ENCODE measurements around the gene ABHD14A. TPM values are rescaled to one million over a fixed set of nuclear protein-coding genes. Genes with fewer than 3 reads are reported as not detected.

Gene ABHD14A
- total and polyA plus RNA-seq, 2 donors (not counting 1 experiment from before 2014, with no cell fraction given): 5.1 to 10.2 TPM

DNA sequence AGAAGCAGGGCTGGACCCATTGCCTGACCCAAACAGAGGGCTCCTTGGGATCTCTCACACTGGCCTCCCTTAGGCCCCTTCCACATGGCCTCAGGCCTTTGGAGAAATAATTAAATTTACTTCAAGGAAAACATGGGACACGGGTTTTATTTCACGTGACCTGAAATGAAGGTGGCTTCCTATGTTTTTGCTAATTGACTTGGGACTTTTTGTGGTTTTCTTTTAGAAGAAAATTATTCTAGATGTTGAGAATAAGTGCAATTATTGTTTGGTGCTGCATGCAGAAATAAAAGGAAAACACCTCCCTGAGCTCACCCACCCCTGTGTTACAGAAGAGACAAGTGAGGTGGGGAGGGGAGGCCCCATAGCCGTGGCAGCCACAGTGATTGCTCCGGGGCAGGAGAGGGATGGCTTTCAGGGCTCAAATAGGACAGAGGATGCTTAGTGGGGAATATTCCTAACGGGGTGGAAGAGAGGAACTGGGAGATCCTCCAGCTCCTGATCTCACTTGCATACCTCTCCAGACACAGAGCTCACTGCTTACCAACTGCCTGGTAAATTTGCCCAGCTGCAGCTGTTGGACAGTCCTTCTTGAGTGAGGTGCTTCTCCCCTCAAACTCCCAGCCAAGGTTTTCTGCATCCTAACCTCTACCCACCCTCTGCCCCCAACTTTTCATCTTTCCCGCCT lies 50.0 kb downstream of the ABHD14A start:
- Histone ChIP-seq H3K27ac (ENCODE audit: insufficient read depth, low read length) (no peak overlapping the region), H3K9me3 (ENCODE audit: control insufficient read depth, insufficient read depth, low read depth, low read length) (no peaks in the 10 kb centered on the region), H3K4me2 (ENCODE audit: extremely low read depth, insufficient read depth, low read length) (no peak overlapping the region), H3K9ac (ENCODE audit: insufficient read depth, low read length) (no peak overlapping the region), H3K4me1 (ENCODE audit: control insufficient read depth, extremely low read depth, insufficient read depth, low read length) (peaks cover 11% of the 10 kb centered on the region), H3K4me3 (replicated peaks in 1 of 4; ENCODE audit: control extremely low read depth in 1 of 4, insufficient read depth in 1 of 4, low read depth in 3 of 4, low read length in 4 of 4) (no peak overlapping the region), H3K27me3 (ENCODE audit: control insufficient read depth, insufficient read depth, low read length) (no peaks in the 10 kb centered on the region), H3K79me2 (ENCODE audit: control insufficient read depth, insufficient read depth, low read length) (no peaks in the 10 kb centered on the region), H2AFZ (ENCODE audit: low read length) (no peak overlapping the region), H3K36me3 (ENCODE audit: control insufficient read depth, insufficient read depth, low read length) (no peaks in the 10 kb centered on the region), H4K20me1 (ENCODE audit: control insufficient read depth, extremely low read depth, insufficient read depth, low read length) (no peaks in the 10 kb centered on the region)
- DNase-seq (ENCODE audit: low read depth in 2 of 2): no peak
- TF ChIP-seq, protein P1, sequence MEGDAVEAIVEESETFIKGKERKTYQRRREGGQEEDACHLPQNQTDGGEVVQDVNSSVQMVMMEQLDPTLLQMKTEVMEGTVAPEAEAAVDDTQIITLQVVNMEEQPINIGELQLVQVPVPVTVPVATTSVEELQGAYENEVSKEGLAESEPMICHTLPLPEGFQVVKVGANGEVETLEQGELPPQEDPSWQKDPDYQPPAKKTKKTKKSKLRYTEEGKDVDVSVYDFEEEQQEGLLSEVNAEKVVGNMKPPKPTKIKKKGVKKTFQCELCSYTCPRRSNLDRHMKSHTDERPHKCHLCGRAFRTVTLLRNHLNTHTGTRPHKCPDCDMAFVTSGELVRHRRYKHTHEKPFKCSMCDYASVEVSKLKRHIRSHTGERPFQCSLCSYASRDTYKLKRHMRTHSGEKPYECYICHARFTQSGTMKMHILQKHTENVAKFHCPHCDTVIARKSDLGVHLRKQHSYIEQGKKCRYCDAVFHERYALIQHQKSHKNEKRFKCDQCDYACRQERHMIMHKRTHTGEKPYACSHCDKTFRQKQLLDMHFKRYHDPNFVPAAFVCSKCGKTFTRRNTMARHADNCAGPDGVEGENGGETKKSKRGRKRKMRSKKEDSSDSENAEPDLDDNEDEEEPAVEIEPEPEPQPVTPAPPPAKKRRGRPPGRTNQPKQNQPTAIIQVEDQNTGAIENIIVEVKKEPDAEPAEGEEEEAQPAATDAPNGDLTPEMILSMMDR (conservative IDR thresholded peaks at IDR 0.05 in 1 of 2, IDR thresholded peaks at IDR 0.05 in 1 of 2; ENCODE audit: low read depth in 1 of 2, low read length in 2 of 2): no peak
- TF ChIP-seq EZH2 (IDR thresholded peaks at IDR 0.05; ENCODE audit: low read length, missing control alignments): no peak

DNA sequence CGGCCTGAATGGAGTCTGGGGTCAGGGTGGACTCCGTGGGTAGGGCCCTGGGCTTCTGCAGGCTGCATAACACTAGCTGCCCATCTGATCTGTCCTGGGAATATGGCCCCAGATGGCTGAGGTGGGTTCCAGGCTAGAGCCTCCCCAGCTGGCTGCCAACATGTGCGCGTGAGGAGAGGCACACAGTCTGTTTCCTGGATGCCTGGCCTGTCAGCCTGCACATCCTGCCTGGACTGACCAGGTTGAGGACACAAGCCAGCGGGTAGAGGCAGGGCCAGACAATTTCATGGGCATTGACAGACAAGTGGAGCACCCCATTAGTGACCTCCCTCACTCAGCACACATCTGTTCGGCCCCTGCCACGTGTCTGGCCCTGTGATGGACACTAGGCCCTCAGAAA lies 50.6 kb downstream of the ABHD14A start:
- H3K27me3 ChIP-seq (ENCODE audit: control insufficient read depth, insufficient read depth, low read length): no peaks in the 10 kb centered on the region
- H3K4me2 ChIP-seq (ENCODE audit: extremely low read depth, insufficient read depth, low read length): no peak overlapping the region
- H3K27ac ChIP-seq (ENCODE audit: insufficient read depth, low read length): no peak overlapping the region
- DNase-seq (ENCODE audit: low read depth in 2 of 2): no peak
- H2AFZ ChIP-seq (ENCODE audit: low read length): no peak overlapping the region
- no peak for TF ChIP-seq EZH2 (IDR thresholded peaks at IDR 0.05; ENCODE audit: low read length, missing control alignments)
- peaks cover 11% of the 10 kb centered on the region for H3K4me1 ChIP-seq (ENCODE audit: control insufficient read depth, extremely low read depth, insufficient read depth, low read length)
- H3K9me3 ChIP-seq (ENCODE audit: control insufficient read depth, insufficient read depth, low read depth, low read length): no peaks in the 10 kb centered on the region
- no peaks in the 10 kb centered on the region for H4K20me1 ChIP-seq (ENCODE audit: control insufficient read depth, extremely low read depth, insufficient read depth, low read length)
- H3K79me2 ChIP-seq (ENCODE audit: control insufficient read depth, insufficient read depth, low read length): no peaks in the 10 kb centered on the region
- H3K9ac ChIP-seq (ENCODE audit: insufficient read depth, low read length): no peak overlapping the region
- no peak overlapping the region for H3K4me3 ChIP-seq (replicated peaks in 1 of 4; ENCODE audit: control extremely low read depth in 1 of 4, insufficient read depth in 1 of 4, low read depth in 3 of 4, low read length in 4 of 4)
- H3K36me3 ChIP-seq (ENCODE audit: control insufficient read depth, insufficient read depth, low read length): no peaks in the 10 kb centered on the region

DNA sequence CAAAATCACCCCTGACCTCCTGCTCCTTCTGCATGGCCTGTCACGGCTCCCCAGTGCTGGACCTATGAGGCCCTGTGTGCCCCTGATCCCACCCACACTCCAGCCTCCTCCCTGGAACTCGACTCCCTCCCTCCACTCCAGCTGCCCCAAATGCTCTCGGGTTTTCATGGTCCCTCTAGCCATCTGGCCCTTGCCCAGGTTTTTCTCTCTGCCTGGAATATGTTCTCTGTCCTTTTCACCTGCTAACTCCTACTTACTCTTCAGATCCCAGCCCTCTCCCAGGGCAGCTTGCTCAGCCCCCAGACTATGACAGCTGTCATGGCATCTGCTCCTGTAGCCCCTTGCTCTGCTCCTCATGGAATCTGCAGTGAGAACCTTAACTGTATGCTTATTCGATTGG lies 51.2 kb downstream of the ABHD14A start:
- Histone ChIP-seq H3K79me2 (ENCODE audit: control insufficient read depth, insufficient read depth, low read length) (no peaks in the 10 kb centered on the region), H3K27me3 (ENCODE audit: control insufficient read depth, insufficient read depth, low read length) (no peaks in the 10 kb centered on the region), H4K20me1 (ENCODE audit: control insufficient read depth, extremely low read depth, insufficient read depth, low read length) (no peaks in the 10 kb centered on the region), H3K36me3 (ENCODE audit: control insufficient read depth, insufficient read depth, low read length) (no peaks in the 10 kb centered on the region), H3K27ac (ENCODE audit: insufficient read depth, low read length) (no peak overlapping the region), H2AFZ (ENCODE audit: low read length) (no peak overlapping the region), H3K9ac (ENCODE audit: insufficient read depth, low read length) (no peak overlapping the region), H3K9me3 (ENCODE audit: control insufficient read depth, insufficient read depth, low read depth, low read length) (no peaks in the 10 kb centered on the region), H3K4me1 (ENCODE audit: control insufficient read depth, extremely low read depth, insufficient read depth, low read length) (peaks cover 11% of the 10 kb centered on the region), H3K4me3 (replicated peaks in 1 of 4; ENCODE audit: control extremely low read depth in 1 of 4, insufficient read depth in 1 of 4, low read depth in 3 of 4, low read length in 4 of 4) (no peak overlapping the region), H3K4me2 (ENCODE audit: extremely low read depth, insufficient read depth, low read length) (no peak overlapping the region)
- TF ChIP-seq, protein P1 (conservative IDR thresholded peaks at IDR 0.05 in 1 of 2, IDR thresholded peaks at IDR 0.05 in 1 of 2; ENCODE audit: low read depth in 1 of 2, low read length in 2 of 2): no peak
- no peak for TF ChIP-seq EZH2 (IDR thresholded peaks at IDR 0.05; ENCODE audit: low read length, missing control alignments)
- DNase-seq (ENCODE audit: low read depth in 2 of 2): no peak

All from fibroblast of lung (primary cell).